BJ (cell line): ENCODE measurements around the gene RNF220. TPM values are rescaled to one million over a fixed set of nuclear protein-coding genes. Genes with fewer than 3 reads are reported as not detected.

Source experiments
- CTCF ChIA-PET: fragments of 350-600 bp; formaldehyde crosslinking; extraction: SDS; loops from one replicate; lab custom pipeline; 2021; ENCODE audit warnings: antibody characterized with exemption, inconsistent platforms; lab: Yijun Ruan, JAX
- POLR2A ChIA-PET: fragments of 300-600 bp; sonication (Branson Sonifier 250); formaldehyde crosslinking; extraction: SDS; loops from one replicate; lab custom pipeline; 2021; ENCODE audit warnings: antibody characterized with exemption; lab: Charles Lee
- DNase-seq: peaks from one replicate; pipeline ENCODE4 v3.0.0-alpha.2; 2011; ENCODE audit warnings: low read depth
- H3K27me3 ChIP-seq: 2 replicates; pipeline ENCODE4 v1.6.0; 2011; ENCODE audit warnings: low read length; ENCODE audit not compliant: control insufficient read depth, insufficient read depth
- H3K36me3 ChIP-seq: 2 replicates; pipeline ENCODE4 v1.5.1; 2011; ENCODE audit warnings: low read length; ENCODE audit not compliant: control insufficient read depth, insufficient read depth
- H3K4me3 ChIP-seq: 2 replicates; pipeline ENCODE4 v1.5.1; 2011; ENCODE audit warnings: low read depth, mild to moderate bottlenecking, control low read depth, low read length
- polyA plus RNA-seq: library from polyadenylated mRNA; depleted of rRNA; stranded (reverse); fragments of >200 nt; gene quantifications from 2 replicates; pipeline ENCODE4 v1.2.3, GENCODE V29; 2011
- TF ChIP-seq, protein P1 (sequence below): IDR thresholded peaks from 2 replicates; pipeline ENCODE4 v1.5.1; 2011; ENCODE audit warnings: low read depth, mild to moderate bottlenecking, control low read depth, inconsistent platforms, low read length, moderate library complexity; ENCODE audit not compliant: insufficient read depth

RNF220 gene
- polyA plus RNA-seq, 1 experiment = 65.4 TPM

DNA sequence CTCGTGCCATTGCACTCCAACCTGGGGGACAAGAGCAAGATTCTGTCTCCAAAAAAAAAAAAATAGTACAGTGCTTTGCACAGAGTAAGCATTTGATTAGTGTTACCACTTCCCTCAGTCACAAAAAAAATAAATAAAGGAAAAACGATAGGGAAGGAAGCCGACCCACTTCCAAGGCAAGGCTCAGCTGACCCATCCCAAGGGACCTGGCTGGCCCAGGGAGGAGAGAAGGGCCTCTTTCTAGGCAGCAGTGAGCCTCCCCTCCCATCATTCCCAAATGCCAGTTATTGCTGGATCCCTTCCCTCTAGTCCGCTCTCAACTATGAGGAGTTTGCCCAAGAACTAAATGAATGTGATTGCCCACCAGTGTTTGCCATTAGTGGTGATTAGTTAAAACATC is 191.5 kb downstream of the RNF220 start:
- H3K27me3 ChIP-seq = peaks cover 15% of the 10 kb centered on the region
- ChIA-PET CTCF (interaction anchor here (1.1 to 6.9 kb wide), 7 partner anchors 13 to 591 kb away, joined by 3 to 124 read pairs (median 6); no protein-coding TSS in a partner anchor), POLR2A (no interaction called here)

DNA sequence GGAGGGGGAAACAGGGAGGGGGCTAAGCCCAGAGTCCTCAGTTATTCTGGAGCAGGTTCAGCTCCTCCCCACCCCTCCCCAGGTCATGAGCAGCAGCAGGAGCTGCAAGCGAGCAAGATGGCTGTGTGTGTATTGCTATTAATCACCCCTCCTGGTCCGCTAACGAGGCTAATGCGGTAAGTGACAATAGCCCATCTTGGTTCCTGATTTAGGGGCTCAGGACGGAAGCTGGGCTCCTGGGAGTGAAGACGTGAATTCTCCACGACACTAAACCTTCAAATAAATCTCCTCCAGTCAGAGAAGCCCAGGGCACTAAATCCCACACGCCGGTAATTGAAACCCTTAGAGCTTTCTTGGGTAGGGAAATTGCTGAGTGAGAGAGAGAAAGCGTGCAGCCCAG is 193.1 kb downstream of the RNF220 start:
- Histone ChIP-seq H3K4me3 (no peak overlapping the region), H3K36me3 (no peaks in the 10 kb centered on the region), H3K27me3 (peaks cover 20% of the 10 kb centered on the region)
- POLR2A ChIA-PET = no interaction called here
- CTCF ChIA-PET = interaction anchor here (0.9 to 15.2 kb wide), 6 partner anchors 11 to 381 kb away, joined by 3 to 424 read pairs (median 10); no protein-coding TSS in a partner anchor
- no peak for DNase-seq
- TF ChIP-seq, protein P1, sequence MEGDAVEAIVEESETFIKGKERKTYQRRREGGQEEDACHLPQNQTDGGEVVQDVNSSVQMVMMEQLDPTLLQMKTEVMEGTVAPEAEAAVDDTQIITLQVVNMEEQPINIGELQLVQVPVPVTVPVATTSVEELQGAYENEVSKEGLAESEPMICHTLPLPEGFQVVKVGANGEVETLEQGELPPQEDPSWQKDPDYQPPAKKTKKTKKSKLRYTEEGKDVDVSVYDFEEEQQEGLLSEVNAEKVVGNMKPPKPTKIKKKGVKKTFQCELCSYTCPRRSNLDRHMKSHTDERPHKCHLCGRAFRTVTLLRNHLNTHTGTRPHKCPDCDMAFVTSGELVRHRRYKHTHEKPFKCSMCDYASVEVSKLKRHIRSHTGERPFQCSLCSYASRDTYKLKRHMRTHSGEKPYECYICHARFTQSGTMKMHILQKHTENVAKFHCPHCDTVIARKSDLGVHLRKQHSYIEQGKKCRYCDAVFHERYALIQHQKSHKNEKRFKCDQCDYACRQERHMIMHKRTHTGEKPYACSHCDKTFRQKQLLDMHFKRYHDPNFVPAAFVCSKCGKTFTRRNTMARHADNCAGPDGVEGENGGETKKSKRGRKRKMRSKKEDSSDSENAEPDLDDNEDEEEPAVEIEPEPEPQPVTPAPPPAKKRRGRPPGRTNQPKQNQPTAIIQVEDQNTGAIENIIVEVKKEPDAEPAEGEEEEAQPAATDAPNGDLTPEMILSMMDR = no peak

More for the DNA sequence above, 191.5 kb downstream of the RNF220 start:
- H3K4me3 ChIP-seq = no peak overlapping the region
- no peaks in the 10 kb centered on the region for H3K36me3 ChIP-seq
- DNase-seq = no peak
- TF ChIP-seq, protein P1 = no peak

GRCh38 chr1:44602634-44603628 is 197.9 kb downstream of the RNF220 start:
- Histone ChIP-seq H3K36me3 (no peaks in the 10 kb centered on the region), H3K4me3 (no peak overlapping the region), H3K27me3 (peaks cover 18% of the 10 kb centered on the region)
- DNase-seq = no peak
- ChIA-PET CTCF (interaction anchor here (3.0 to 15.2 kb wide), 2 partner anchors 8 to 46 kb away, joined by 19 to 424 read pairs; no protein-coding TSS in a partner anchor), POLR2A (no interaction called here)
- TF ChIP-seq, protein P1 = no peak

GRCh38 chr1:44603718-44604117 is 198.7 kb downstream of the RNF220 start:
- DNase-seq = no peak
- TF ChIP-seq, protein P1 = no peak
- Histone ChIP-seq H3K4me3 (no peak overlapping the region), H3K27me3 (peaks cover 12% of the 10 kb centered on the region), H3K36me3 (no peaks in the 10 kb centered on the region)
- POLR2A ChIA-PET = no interaction called here
- CTCF ChIA-PET = interaction anchor here (3.0 to 15.2 kb wide), 2 partner anchors 9 to 46 kb away, joined by 19 to 424 read pairs; no protein-coding TSS in a partner anchor
